Measurements from ENCODE around the gene MPP3.

Gene MPP3

GRCh38 chr17:43788540-43788939 is 44.4 kb downstream of the MPP3 start:
- Histone ChIP-seq H3F3A (ENCODE audit: control insufficient read depth, insufficient read depth) (no peaks in the 10 kb centered on the region), H4K20me1 (ENCODE audit: control insufficient read depth, insufficient read depth, low read depth, low read length) (no peaks in the 10 kb centered on the region)
- TF ChIP-seq EZH2phosphoT487 (IDR thresholded peaks at IDR 0.05; ENCODE audit: borderline replicate concordance, low read length) = no peak
- TF ChIP-seq CTCF (IDR thresholded peaks at IDR 0.05; ENCODE audit: low read depth, low read length, poor library complexity, severe bottlenecking) = no peak

GRCh38 chr17:43787728-43788127 is 45.2 kb downstream of the MPP3 start:
- Histone ChIP-seq H3K27me3 (ENCODE audit: control insufficient read depth, low read length) (peaks cover 21% of the 10 kb centered on the region), H4K20me1 (ENCODE audit: control insufficient read depth, insufficient read depth, low read depth, low read length) (no peaks in the 10 kb centered on the region), H3K4me1 (ENCODE audit: control insufficient read depth, low read length) (no peaks in the 10 kb centered on the region), H3K9me2 (replicated peaks; ENCODE audit: control insufficient read depth, low read length) (no peaks in the 10 kb centered on the region), H3K4me2 (ENCODE audit: low read length) (no peak overlapping the region), H3K4me3 (ENCODE audit: low read length) (no peak overlapping the region), H3K27ac (ENCODE audit: low read depth, low read length) (no peak overlapping the region), H3K36me3 (ENCODE audit: control insufficient read depth, low read length) (no peaks in the 10 kb centered on the region), H3K9me3 (ENCODE audit: control insufficient read depth, insufficient read depth, low read length) (no peaks in the 10 kb centered on the region), H3K79me2 (ENCODE audit: control insufficient read depth, low read length) (no peaks in the 10 kb centered on the region), H3F3A (ENCODE audit: control insufficient read depth, insufficient read depth) (no peaks in the 10 kb centered on the region)
- no peak for TF ChIP-seq EZH2phosphoT487 (IDR thresholded peaks at IDR 0.05; ENCODE audit: borderline replicate concordance, low read length)
- TF ChIP-seq CTCF (IDR thresholded peaks at IDR 0.05; ENCODE audit: low read depth, low read length, poor library complexity, severe bottlenecking) = no peak

More at GRCh38 chr17:43788540-43788939, 44.4 kb downstream of the MPP3 start:
- Histone ChIP-seq H3K27me3 (ENCODE audit: control insufficient read depth, low read length) (peaks cover 18% of the 10 kb centered on the region), H3K4me1 (ENCODE audit: control insufficient read depth, low read length) (no peaks in the 10 kb centered on the region), H3K4me2 (ENCODE audit: low read length) (no peak overlapping the region), H3K9me3 (ENCODE audit: control insufficient read depth, insufficient read depth, low read length) (no peaks in the 10 kb centered on the region), H3K79me2 (ENCODE audit: control insufficient read depth, low read length) (no peaks in the 10 kb centered on the region), H3K27ac (ENCODE audit: low read depth, low read length) (no peak overlapping the region), H3K36me3 (ENCODE audit: control insufficient read depth, low read length) (no peaks in the 10 kb centered on the region), H3K4me3 (ENCODE audit: low read length) (no peak overlapping the region), H3K9me2 (replicated peaks; ENCODE audit: control insufficient read depth, low read length) (no peaks in the 10 kb centered on the region)

- H3K27ac ChIP-seq (ENCODE audit: low read depth, low read length) = no peak overlapping the region
- no peak overlapping the region for H3K4me2 ChIP-seq (ENCODE audit: low read length)
- no peak for TF ChIP-seq EZH2phosphoT487 (IDR thresholded peaks at IDR 0.05; ENCODE audit: borderline replicate concordance, low read length)
- TF ChIP-seq CTCF (IDR thresholded peaks at IDR 0.05; ENCODE audit: low read depth, low read length, poor library complexity, severe bottlenecking) = no peak
Measured at GRCh38 chr17:43784628-43785101, 48.3 kb downstream of the MPP3 start.

More at GRCh38 chr17:43784628-43785101, 48.3 kb downstream of the MPP3 start:
- peaks cover 33% of the 10 kb centered on the region for H3K27me3 ChIP-seq (ENCODE audit: control insufficient read depth, low read length)
- no peaks in the 10 kb centered on the region for H3K79me2 ChIP-seq (ENCODE audit: control insufficient read depth, low read length)
- no peaks in the 10 kb centered on the region for H3F3A ChIP-seq (ENCODE audit: control insufficient read depth, insufficient read depth)
- no peaks in the 10 kb centered on the region for H3K36me3 ChIP-seq (ENCODE audit: control insufficient read depth, low read length)
- no peaks in the 10 kb centered on the region for H3K9me3 ChIP-seq (ENCODE audit: control insufficient read depth, insufficient read depth, low read length)
- H4K20me1 ChIP-seq (ENCODE audit: control insufficient read depth, insufficient read depth, low read depth, low read length) = no peaks in the 10 kb centered on the region
- H3K4me3 ChIP-seq (ENCODE audit: low read length) = no peak overlapping the region
- H3K4me1 ChIP-seq (ENCODE audit: control insufficient read depth, low read length) = no peaks in the 10 kb centered on the region
- H3K9me2 ChIP-seq (replicated peaks; ENCODE audit: control insufficient read depth, low read length) = no peaks in the 10 kb centered on the region

Data from DOHH2 (cell line).